T-helper 17 cell (primary cell): Measurements from ENCODE around the gene CLRN2. TPM values are rescaled to one million over a fixed set of nuclear protein-coding genes. Genes with fewer than 3 reads are reported as not detected.

Experiments used
- ATAC-seq: fragments of 150-1000 bp; cut with Tn5 transposase; 2 replicates; pipeline ENCODE4 v1.10.0; 2021; ENCODE audit warnings: mild to moderate bottlenecking, moderate library complexity
- DNase-seq, 3 donors: peaks; one replicate each; pipeline versions ENCODE4 v3.0.0 to v3.0.0-alpha.2; 2020 to 2021
- H3K9me3 ChIP-seq: one replicate; pipeline ENCODE4 v1.7.0; 2013; ENCODE audit warnings: low read length, mild to moderate bottlenecking; ENCODE audit not compliant: control insufficient read depth, poor library complexity, severe bottlenecking
- H3K27ac Mint-ChIP-seq: one replicate; pipeline ENCODE4 v1.8.0; 2022; ENCODE audit warnings: mild to moderate bottlenecking, moderate library complexity, mixed read lengths
- H3K27me3 Mint-ChIP-seq: one replicate; pipeline ENCODE4 v1.8.0; 2022; ENCODE audit warnings: mixed read lengths
- H3K36me3 Mint-ChIP-seq: one replicate; pipeline ENCODE4 v1.8.0; 2022; ENCODE audit warnings: low read depth, mixed read lengths
- H3K4me1 Mint-ChIP-seq: one replicate; pipeline ENCODE4 v1.8.0; 2022; ENCODE audit warnings: mild to moderate bottlenecking, mixed read lengths
- H3K4me3 Mint-ChIP-seq: one replicate; pipeline ENCODE4 v1.8.0; 2022; ENCODE audit warnings: mild to moderate bottlenecking, moderate library complexity, mixed read lengths
- total RNA-seq, 4 donors: library from RNA in 2 of 4; stranded (reverse) in 2 of 4; gene quantifications; one replicate each; pipeline ENCODE4 v1.2.3 and lab custom pipeline; 2022 to 2026

CLRN2 gene, protein sequence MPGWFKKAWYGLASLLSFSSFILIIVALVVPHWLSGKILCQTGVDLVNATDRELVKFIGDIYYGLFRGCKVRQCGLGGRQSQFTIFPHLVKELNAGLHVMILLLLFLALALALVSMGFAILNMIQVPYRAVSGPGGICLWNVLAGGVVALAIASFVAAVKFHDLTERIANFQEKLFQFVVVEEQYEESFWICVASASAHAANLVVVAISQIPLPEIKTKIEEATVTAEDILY
- total RNA-seq (not detected), total RNA-seq (lab: John Stamatoyannopoulos, UW) (0 reads per million in 2 donors)

DNA sequence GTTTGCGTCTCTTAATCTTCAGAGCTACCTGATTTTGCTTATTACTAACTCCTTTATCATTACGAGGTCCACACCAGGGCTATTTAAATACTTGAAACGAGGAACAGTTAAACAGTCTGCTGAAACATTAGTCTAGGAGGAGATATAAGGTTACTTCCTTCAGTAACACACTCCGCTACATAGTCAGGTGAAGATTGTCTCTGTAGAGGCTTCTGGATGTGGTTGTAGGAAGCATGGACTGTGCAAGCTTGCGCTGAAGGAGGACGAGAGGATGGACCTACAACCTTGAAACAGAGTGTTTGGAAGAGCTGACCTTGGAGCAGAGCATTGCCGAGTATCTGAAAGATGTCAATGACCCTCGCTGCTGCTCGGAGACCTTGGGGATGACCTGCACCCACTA, at the start of gene CLRN2:
CLRN2 (plus strand) TSS at position 301 of the 400 bp plus-strand sequence. CDS start 102 bp downstream, outside the sequence.
- peaks cover 21% of the 10 kb centered on the region for H3K27me3 Mint-ChIP-seq
- no peak within 1 kb of the TSS for H3K27ac Mint-ChIP-seq
- DNase-seq (no peak), ATAC-seq (no peak)
- H3K9me3 ChIP-seq, result no peaks in the 10 kb centered on the region
- H3K4me3 Mint-ChIP-seq, result no peak within 1 kb of the TSS
- peaks cover 12% of the 10 kb centered on the region for H3K4me1 Mint-ChIP-seq
- peaks cover 2% of the 10 kb centered on the region for H3K36me3 Mint-ChIP-seq

DNA sequence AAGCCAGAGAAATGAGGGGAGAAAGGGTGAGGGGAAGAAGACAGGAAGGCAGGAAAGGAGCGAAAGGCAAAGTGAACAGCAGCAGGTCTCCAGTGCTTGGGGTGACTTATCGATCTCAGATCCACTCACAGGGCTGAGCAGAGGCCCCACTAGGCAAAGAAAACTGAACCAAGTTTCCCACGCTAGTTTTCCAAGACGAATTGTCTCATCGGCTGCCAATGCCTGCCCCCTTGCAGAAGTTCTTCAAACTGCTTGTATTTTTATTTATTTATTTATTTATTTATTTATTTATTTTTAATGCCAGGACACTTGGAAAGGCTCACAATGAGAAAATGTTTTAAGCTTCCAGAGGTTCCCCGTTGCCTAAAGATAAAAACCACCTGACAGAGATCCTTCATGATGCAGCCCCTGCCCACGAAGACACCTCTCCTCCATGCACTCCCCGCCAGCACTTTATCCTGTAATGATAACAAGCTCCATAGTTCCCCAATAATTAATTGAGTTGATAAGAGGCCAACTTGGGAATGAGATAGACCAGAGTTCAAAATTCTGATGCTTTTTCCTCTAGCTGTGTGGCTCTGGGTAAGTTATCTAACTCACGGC, 46.2 kb upstream of the CLRN2 start:
- Mint-ChIP-seq H3K4me3 (no peak overlapping the region), H3K4me1 (peaks cover 2% of the 10 kb centered on the region), H3K27ac (no peak overlapping the region), H3K36me3 (peaks cover 3% of the 10 kb centered on the region), H3K27me3 (no peaks in the 10 kb centered on the region)
- ATAC-seq, result no peak
- no peak for DNase-seq
- H3K9me3 ChIP-seq, result no peaks in the 10 kb centered on the region

DNA sequence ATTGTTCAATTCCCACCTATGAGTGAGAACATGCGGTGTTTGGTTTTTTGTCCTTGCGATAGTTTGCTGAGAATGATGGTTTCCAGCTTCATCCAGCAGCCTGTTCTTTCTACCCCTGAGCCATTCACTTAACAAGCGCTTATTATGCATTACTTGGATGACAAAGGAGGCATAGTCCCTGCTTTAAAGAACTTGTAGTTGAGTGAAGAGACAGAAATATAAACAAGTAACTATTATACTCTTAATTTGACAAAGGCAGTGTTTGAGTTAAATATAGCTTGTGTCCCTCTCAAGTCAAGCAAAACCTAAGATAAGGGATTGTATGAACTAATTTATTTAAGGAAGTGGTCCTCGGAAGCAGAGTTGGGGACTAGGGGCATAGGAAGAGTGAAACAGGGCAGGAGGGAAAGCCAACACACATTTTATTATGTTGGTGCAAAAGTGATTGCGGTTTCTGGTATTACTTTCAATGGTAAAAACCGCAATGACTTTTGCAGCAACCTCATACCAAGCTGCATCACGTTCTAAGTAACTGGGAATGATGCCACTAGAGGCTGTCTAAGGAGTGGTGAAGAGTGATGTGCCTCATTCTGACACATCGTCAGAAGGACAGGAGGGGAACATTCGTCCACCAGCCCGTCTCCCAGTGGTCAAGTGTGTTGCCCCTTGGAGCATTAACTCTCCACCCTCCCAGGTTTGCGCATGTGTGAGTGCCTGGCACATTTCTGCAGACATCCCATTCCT, 44.9 kb upstream of the CLRN2 start:
- Mint-ChIP-seq H3K4me3 (no peak overlapping the region), H3K4me1 (peaks cover 2% of the 10 kb centered on the region), H3K27me3 (no peaks in the 10 kb centered on the region), H3K27ac (no peak overlapping the region), H3K36me3 (peaks cover 3% of the 10 kb centered on the region)
- ATAC-seq (no peak), DNase-seq (no peak)
- H3K9me3 ChIP-seq, result no peaks in the 10 kb centered on the region

DNA sequence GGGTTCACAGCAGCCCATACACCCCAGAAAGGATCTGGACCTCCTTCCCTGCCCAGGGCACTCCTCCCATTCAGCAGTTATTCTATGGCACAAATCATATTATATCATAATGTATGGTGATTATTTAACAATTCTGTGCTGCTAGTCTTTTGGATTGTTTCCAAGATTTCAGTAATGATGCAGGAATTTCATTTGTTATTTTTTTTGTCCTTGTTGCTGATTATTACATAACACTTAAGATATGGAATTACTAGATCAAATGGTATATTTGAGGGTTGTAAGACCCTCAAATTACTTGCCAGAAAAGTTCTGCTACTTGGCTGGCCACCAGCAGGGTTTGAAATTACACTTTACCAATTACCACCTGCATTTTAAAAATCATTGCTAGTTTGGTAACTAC, 39.5 kb upstream of the CLRN2 start:
- DNase-seq (no peak), ATAC-seq (no peak)
- H3K36me3 Mint-ChIP-seq, result peaks cover 7% of the 10 kb centered on the region
- H3K9me3 ChIP-seq, result no peaks in the 10 kb centered on the region
- no peaks in the 10 kb centered on the region for H3K27me3 Mint-ChIP-seq
- H3K4me3 Mint-ChIP-seq, result no peak overlapping the region
- H3K27ac Mint-ChIP-seq, result no peak overlapping the region
- H3K4me1 Mint-ChIP-seq, result peaks cover 2% of the 10 kb centered on the region

DNA sequence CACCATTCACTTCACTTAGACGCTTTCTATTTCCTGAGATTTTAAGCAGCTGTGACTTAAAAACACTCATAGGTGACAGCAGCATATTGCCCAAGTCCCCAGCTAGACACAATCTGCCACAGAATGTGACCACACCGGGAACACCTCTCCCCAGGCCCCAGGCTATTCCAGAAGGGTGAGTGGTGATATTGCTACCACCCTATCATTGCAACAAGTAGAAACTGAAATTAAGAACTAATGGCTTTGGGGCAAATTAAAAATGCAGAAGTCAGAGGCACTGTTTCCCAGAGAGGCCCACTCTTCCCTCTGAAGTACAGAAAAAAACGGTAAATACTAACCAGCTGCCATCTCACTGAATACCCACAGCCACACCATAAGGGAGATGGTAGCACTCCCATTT, 38.1 kb upstream of the CLRN2 start:
- Mint-ChIP-seq H3K4me3 (no peak overlapping the region), H3K4me1 (peaks cover 2% of the 10 kb centered on the region), H3K27me3 (no peaks in the 10 kb centered on the region), H3K27ac (peak overlapping the region; percentile 43), H3K36me3 (peaks cover 3% of the 10 kb centered on the region)
- H3K9me3 ChIP-seq, result no peaks in the 10 kb centered on the region
- DNase-seq (no peak), ATAC-seq (no peak)

DNA sequence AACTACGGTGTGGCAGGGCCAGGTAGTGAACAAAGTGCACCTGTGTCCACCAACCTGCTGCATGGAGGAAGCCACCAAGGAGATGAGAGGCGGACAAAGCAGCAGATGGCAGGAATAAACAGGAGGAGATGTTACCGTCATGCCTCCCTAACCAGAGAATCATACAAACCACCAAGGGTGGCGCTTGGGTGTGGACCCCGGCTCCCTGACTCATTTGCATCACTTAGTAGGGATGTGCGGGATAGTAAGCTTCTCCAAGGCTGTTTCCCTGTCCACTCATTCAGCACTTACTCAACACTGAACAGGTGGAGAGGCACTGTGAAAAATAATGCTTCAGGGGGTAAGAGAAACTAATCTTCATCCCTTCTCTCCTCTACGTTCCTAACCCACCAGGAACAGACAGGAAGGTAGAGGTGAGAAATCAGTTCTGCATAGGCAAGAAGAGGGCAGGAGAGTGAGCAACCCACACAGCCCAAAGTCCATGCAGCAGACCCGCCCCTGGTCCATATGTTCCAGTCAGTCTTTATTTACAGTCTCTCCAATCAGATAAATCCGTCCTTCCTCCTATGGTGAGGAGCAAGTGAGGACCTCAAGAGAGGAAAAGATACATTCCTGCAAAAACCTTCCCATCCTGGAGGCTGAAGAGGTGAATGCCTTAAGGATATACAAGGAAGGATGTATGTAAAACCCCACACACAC, 37.0 kb upstream of the CLRN2 start:
- H3K4me1 Mint-ChIP-seq, result peaks cover 2% of the 10 kb centered on the region
- H3K27ac Mint-ChIP-seq, result no peak overlapping the region
- H3K4me3 Mint-ChIP-seq, result no peak overlapping the region
- no peaks in the 10 kb centered on the region for H3K27me3 Mint-ChIP-seq
- peaks cover 3% of the 10 kb centered on the region for H3K36me3 Mint-ChIP-seq
- DNase-seq (no peak), ATAC-seq (no peak)
- no peaks in the 10 kb centered on the region for H3K9me3 ChIP-seq

DNA sequence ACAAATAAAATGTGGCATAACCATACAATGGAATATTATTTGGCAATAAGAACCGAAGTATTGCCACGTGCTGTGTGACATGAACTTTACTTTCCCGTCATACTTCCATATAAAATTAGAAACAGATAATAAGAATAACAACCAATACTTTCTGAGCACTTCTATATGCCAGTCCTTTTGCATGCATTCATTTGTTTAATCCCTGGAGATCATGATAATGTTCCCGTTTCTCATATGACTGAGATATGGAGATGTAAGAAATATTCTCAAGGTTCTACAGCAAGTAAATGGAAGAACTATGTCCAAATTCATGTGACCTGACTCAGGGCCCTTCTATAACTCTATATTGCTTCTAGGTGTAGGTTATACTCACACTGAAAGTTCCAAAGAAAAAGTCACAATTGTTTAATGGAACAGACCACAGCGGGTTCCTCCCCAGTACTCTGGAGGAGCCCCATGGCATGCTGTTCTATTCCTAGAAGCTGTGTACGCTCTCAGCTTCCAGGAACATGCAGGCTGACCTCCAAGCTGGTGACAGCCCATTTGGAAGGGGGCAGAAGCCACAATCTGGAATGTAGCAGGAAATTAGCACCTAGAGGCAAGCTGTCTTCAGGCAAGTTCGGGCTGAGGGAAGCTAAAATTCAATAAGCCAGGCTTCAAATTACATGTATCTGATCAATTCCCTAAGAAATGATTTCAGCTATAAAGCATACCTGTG, 34.6 kb upstream of the CLRN2 start:
- no peaks in the 10 kb centered on the region for H3K9me3 ChIP-seq
- Mint-ChIP-seq H3K27me3 (no peaks in the 10 kb centered on the region), H3K4me1 (peaks cover 2% of the 10 kb centered on the region), H3K27ac (no peak overlapping the region), H3K36me3 (peaks cover 7% of the 10 kb centered on the region), H3K4me3 (no peak overlapping the region)
- no peak for ATAC-seq
- DNase-seq, result no peak

DNA sequence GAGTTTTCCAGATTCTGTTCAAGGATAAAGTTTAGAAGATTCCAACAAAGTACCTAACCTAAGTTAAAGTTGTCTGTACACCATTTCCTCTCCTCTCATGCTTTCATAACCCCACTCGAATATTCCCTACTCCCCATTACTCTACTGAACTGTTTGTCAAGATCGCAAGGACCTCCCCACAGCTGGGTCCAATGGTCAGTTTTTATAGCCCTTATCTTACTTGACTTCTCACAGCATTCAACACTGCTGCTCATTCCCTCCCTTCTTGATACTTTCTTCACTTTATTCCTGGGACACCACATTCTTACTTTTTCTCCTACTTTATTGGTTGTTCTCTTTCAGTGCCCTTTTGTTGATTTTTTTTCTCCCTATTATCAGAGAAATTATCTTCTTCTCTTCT, 34.0 kb upstream of the CLRN2 start:
- no peak overlapping the region for H3K4me3 Mint-ChIP-seq
- H3K4me1 Mint-ChIP-seq, result peaks cover 2% of the 10 kb centered on the region
- no peaks in the 10 kb centered on the region for H3K9me3 ChIP-seq
- H3K27ac Mint-ChIP-seq, result no peak overlapping the region
- H3K36me3 Mint-ChIP-seq, result peaks cover 8% of the 10 kb centered on the region
- H3K27me3 Mint-ChIP-seq, result no peaks in the 10 kb centered on the region
- no peak for DNase-seq
- no peak for ATAC-seq

DNA sequence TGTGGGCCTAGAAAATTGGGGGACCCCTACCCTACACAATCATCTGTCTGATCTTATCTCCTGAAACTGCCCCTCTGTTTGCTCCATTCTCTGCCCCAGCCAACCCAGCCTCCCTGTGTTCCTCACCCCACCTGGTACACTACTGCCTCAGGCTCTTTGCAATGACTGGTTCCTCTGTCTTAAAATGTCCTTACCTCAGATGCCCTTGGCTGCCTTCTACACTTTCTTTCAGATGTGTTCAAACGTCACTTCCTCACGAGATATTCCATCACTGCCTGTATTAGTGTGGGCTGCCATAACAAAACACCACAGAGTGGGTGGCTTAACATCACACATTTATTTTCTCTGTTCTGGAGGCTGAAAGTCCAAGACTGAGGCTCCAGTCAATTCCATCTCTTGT, 32.2 kb upstream of the CLRN2 start:
- no peak overlapping the region for H3K27ac Mint-ChIP-seq
- ATAC-seq (no peak), DNase-seq (no peak)
- H3K27me3 Mint-ChIP-seq, result no peaks in the 10 kb centered on the region
- H3K36me3 Mint-ChIP-seq, result peaks cover 9% of the 10 kb centered on the region
- no peaks in the 10 kb centered on the region for H3K4me1 Mint-ChIP-seq
- H3K9me3 ChIP-seq, result no peaks in the 10 kb centered on the region
- no peak overlapping the region for H3K4me3 Mint-ChIP-seq

DNA sequence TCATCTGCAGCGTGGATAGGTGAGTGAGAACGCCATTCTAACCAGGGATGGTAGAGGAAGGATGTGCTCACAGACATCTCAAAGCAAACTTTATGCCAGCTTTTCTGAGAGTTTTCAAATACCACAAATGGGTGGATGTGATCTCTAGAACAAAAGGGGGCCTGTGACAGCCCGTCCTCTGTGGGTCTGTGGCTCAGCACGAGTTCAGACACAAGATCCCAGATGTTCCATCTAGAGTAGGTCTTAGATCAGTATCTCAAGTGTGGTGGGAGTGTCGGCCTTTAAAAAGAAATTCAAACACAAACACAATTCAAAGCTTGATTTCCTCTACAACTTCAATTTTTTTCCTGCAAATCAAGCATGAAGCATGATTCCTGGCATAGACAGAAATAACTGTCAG, 25.8 kb upstream of the CLRN2 start:
- DNase-seq, result no peak
- H3K4me1 Mint-ChIP-seq, result peaks cover 2% of the 10 kb centered on the region
- H3K36me3 Mint-ChIP-seq, result peaks cover 9% of the 10 kb centered on the region
- no peaks in the 10 kb centered on the region for H3K27me3 Mint-ChIP-seq
- ATAC-seq, result no peak
- no peak overlapping the region for H3K27ac Mint-ChIP-seq
- no peaks in the 10 kb centered on the region for H3K9me3 ChIP-seq
- no peak overlapping the region for H3K4me3 Mint-ChIP-seq

DNA sequence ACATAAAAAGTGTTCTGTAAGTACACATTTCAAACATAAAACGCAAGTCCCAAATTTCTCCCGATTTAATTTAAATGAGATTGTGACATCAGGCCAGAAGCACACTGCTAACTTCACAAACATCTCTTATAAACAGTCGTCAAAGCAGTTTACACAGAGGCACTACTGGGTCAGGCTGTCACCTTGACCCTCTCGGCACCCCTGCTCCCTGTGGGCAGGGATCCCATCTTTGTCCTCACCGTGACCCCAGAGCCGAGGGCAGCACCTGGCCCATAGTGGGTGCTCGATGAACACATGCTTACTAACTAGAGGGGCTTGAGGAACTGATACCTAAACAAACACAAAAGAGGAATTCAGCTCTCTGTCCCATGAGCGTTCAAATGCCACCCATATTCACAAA, 25.2 kb upstream of the CLRN2 start:
- Mint-ChIP-seq H3K27me3 (no peaks in the 10 kb centered on the region), H3K27ac (no peak overlapping the region), H3K36me3 (peaks cover 9% of the 10 kb centered on the region), H3K4me3 (no peak overlapping the region), H3K4me1 (peaks cover 5% of the 10 kb centered on the region)
- ATAC-seq (no peak), DNase-seq (no peak)
- H3K9me3 ChIP-seq, result no peaks in the 10 kb centered on the region

DNA sequence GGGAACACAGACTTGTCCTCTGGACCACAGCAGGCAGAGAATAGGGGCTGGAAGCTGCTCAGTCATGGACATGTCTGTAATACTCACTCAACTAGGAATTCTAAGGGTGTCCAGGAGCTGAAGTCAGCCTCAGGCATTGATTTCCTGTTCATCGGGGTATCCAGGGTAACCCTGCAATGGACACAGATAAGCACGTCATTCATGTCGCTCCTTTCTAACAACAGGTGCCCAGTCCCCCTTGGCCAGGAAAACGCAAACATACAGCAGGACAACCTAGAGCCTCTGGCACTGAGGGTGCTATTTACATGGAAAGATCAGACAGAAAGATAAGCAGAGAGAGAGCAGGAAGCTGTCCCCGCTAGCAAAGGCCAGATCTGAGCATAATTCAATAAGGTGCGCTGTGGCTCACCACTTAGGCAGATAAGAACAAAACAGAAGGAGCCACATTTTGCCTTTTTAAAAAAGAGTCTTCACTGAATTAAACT, 24.3 kb upstream of the CLRN2 start:
- no peak overlapping the region for H3K4me3 Mint-ChIP-seq
- H3K9me3 ChIP-seq, result no peaks in the 10 kb centered on the region
- no peak for DNase-seq
- no peak for ATAC-seq
- H3K27me3 Mint-ChIP-seq, result no peaks in the 10 kb centered on the region
- H3K4me1 Mint-ChIP-seq, result peaks cover 5% of the 10 kb centered on the region
- H3K36me3 Mint-ChIP-seq, result peaks cover 3% of the 10 kb centered on the region
- peak overlapping the region; percentile 16 for H3K27ac Mint-ChIP-seq

DNA sequence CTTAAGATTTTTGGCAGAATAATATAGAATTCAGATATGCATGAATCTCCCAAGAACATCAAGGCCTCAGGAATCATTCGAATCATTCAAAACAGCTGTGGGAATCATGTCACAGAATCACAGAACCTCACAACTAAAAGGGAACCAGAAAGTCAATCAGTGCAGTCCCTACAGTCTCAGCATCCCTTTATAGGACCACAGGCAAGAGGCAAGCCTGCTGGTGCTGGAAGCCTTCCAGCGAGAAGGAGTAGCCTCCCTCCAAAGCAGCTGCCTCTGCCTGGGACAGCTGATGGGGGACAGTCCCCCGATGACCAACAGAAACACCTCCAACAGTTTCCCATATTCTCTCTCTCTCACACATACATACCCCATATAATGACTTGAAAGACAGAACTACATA, 23.8 kb upstream of the CLRN2 start:
- peaks cover 3% of the 10 kb centered on the region for H3K36me3 Mint-ChIP-seq
- H3K4me3 Mint-ChIP-seq, result no peak overlapping the region

More for the DNA sequence above, 23.8 kb upstream of the CLRN2 start:
- H3K9me3 ChIP-seq, result no peaks in the 10 kb centered on the region
- DNase-seq (no peak), ATAC-seq (no peak)
- Mint-ChIP-seq H3K27ac (peak overlapping the region; percentile 16), H3K27me3 (no peaks in the 10 kb centered on the region), H3K4me1 (peaks cover 5% of the 10 kb centered on the region)
